NB4 (cell line): ENCODE data around the gene TMPRSS6.

Experiments
- POLR2A ChIP-seq: IDR thresholded peaks from 2 replicates; pipeline ENCODE4 v1.6.1; 2011; ENCODE audit warnings: mild to moderate bottlenecking; ENCODE audit not compliant: insufficient read length; ENCODE audit errors: extremely low read depth
- TF ChIP-seq, protein P1 (sequence below): IDR thresholded peaks from 2 replicates; pipeline ENCODE4 v1.6.1; 2011; ENCODE audit warnings: low read depth, low read length
- TF ChIP-seq, protein P2 (sequence below): IDR thresholded peaks from one replicate; pipeline ENCODE4 v1.5.1; 2012; ENCODE audit warnings: low read depth, low read length

DNA sequence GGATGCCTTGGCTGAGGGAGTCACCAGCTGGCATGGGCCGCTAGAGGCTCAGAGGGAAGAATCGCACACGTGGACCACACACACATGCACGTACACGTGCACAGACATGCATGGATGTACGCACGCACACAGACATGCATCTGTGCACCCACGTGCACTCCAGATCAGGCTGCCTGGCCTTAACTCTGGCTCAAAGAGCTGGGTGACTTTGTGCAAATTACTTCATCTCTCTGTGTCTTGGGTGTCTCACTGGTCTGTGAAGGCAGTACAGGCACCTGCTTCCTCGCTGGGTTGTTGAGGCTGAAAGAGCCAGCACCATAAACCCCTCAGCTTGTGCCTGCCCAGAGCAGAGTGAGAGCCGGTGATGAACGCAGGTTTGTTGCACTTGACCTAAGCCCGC, 28.7 kb downstream of the TMPRSS6 start:
- TF ChIP-seq, protein P1, sequence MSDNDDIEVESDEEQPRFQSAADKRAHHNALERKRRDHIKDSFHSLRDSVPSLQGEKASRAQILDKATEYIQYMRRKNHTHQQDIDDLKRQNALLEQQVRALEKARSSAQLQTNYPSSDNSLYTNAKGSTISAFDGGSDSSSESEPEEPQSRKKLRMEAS: no peak
- TF ChIP-seq, protein P2, sequence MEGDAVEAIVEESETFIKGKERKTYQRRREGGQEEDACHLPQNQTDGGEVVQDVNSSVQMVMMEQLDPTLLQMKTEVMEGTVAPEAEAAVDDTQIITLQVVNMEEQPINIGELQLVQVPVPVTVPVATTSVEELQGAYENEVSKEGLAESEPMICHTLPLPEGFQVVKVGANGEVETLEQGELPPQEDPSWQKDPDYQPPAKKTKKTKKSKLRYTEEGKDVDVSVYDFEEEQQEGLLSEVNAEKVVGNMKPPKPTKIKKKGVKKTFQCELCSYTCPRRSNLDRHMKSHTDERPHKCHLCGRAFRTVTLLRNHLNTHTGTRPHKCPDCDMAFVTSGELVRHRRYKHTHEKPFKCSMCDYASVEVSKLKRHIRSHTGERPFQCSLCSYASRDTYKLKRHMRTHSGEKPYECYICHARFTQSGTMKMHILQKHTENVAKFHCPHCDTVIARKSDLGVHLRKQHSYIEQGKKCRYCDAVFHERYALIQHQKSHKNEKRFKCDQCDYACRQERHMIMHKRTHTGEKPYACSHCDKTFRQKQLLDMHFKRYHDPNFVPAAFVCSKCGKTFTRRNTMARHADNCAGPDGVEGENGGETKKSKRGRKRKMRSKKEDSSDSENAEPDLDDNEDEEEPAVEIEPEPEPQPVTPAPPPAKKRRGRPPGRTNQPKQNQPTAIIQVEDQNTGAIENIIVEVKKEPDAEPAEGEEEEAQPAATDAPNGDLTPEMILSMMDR: no peak
- no peak for TF ChIP-seq POLR2A
